HUES64 (cell line): ENCODE data around the gene FAM234A.
A peak's percentile ranks its signal among the peaks of the same experiment; 100 is the strongest.
"Not testable (repeated sequence)": the region's sequence is repeated elsewhere in the genome, so short reads cannot be mapped to it uniquely, and the experiment has no call there.

Source experiments
- H3K27ac ChIP-seq: 2 replicates; pipeline ENCODE4 v1.7.0; 2013; ENCODE audit warnings: low read depth, low read length, inconsistent platforms
- H3K27me3 ChIP-seq: 2 replicates; pipeline ENCODE4 v1.6.1; 2013; ENCODE audit warnings: mild to moderate bottlenecking, low read length; ENCODE audit not compliant: insufficient read depth
- H3K36me3 ChIP-seq: 2 replicates; pipeline ENCODE4 v1.6.1; 2013; ENCODE audit warnings: mild to moderate bottlenecking, low read length; ENCODE audit not compliant: insufficient read depth
- H3K4me1 ChIP-seq: 2 replicates; pipeline ENCODE4 v1.6.1; 2013; ENCODE audit warnings: mild to moderate bottlenecking, low read length, moderate library complexity; ENCODE audit not compliant: insufficient read depth
- H3K4me3 ChIP-seq: 2 replicates; pipeline ENCODE4 v1.5.1; 2013; ENCODE audit warnings: mild to moderate bottlenecking, low read length, moderate library complexity
- H3K9ac ChIP-seq: 2 replicates; pipeline ENCODE4 v1.6.1; 2013; ENCODE audit warnings: mild to moderate bottlenecking, low read depth, low read length
- H3K9me3 ChIP-seq: 2 replicates; pipeline ENCODE4 v1.6.1; 2013; ENCODE audit warnings: low read depth, low read length; ENCODE audit not compliant: insufficient read depth
- WGBS: fragments of 150-250, 120-280 bp; methylation state at CpG from one replicate; pipeline ENCODE4 v1.1.7; 2013; ENCODE audit warnings: missing lambda C conversion rate; 5-methylcytosine and 5-hydroxymethylcytosine counted together

FAM234A gene

GRCh38 chr16:203246-203645 lies 31.4 kb upstream of the FAM234A start:
- Histone ChIP-seq H3K36me3 (peaks cover 87% of the 10 kb centered on the region), H3K9ac (no peak overlapping the region), H3K27me3 (no peaks in the 10 kb centered on the region), H3K4me3 (no peak overlapping the region), H3K27ac (no peak overlapping the region), H3K9me3 (no peaks in the 10 kb centered on the region), H3K4me1 (no peaks in the 10 kb centered on the region)
- WGBS = 97% methylated on average over 4 of the region's 4 CpGs

- not testable (repeated sequence) for H3K9ac ChIP-seq, H3K9me3 ChIP-seq, H3K4me1 ChIP-seq, H3K27me3 ChIP-seq, H3K27ac ChIP-seq, H3K4me3 ChIP-seq
- 95% methylated on average over 9 of the region's 9 CpGs for WGBS
- peaks cover 87% of the 10 kb centered on the region for H3K36me3 ChIP-seq
Measured at GRCh38 chr16:204046-204445, 30.6 kb upstream of the FAM234A start.

- H3K27ac ChIP-seq, H3K9me3 ChIP-seq, H3K27me3 ChIP-seq, H3K9ac ChIP-seq, H3K4me1 ChIP-seq, H3K4me3 ChIP-seq: not testable (repeated sequence)
- 97% methylated on average over 3 of the region's 4 CpGs for WGBS
- H3K36me3 ChIP-seq = peaks cover 91% of the 10 kb centered on the region
Measured at GRCh38 chr16:209359-209758, 25.3 kb upstream of the FAM234A start.

GRCh38 chr16:211631-212180 lies 22.9 kb upstream of the FAM234A start:
- not testable (repeated sequence) for H3K27me3 ChIP-seq, H3K4me3 ChIP-seq, H3K4me1 ChIP-seq, H3K9me3 ChIP-seq, H3K27ac ChIP-seq, H3K9ac ChIP-seq
- WGBS = 94% methylated on average over 14 of the region's 14 CpGs
- peaks cover 90% of the 10 kb centered on the region for H3K36me3 ChIP-seq

- Histone ChIP-seq H3K9me3 (no peaks in the 10 kb centered on the region), H3K27me3 (no peaks in the 10 kb centered on the region), H3K36me3 (peaks cover 89% of the 10 kb centered on the region), H3K4me1 (no peaks in the 10 kb centered on the region), H3K9ac (no peak overlapping the region), H3K4me3 (no peak overlapping the region), H3K27ac (no peak overlapping the region)
- 91% methylated on average over 3 of the region's 3 CpGs for WGBS
Measured at GRCh38 chr16:212999-213398, 21.6 kb upstream of the FAM234A start.

GRCh38 chr16:220021-220420 lies 14.6 kb upstream of the FAM234A start:
- H3K36me3 ChIP-seq = peaks cover 95% of the 10 kb centered on the region

GRCh38 chr16:228151-228851 lies 6.3 kb upstream of the FAM234A start:
- no peaks in the 10 kb centered on the region for H3K27me3 ChIP-seq
- no peaks in the 10 kb centered on the region for H3K9me3 ChIP-seq
- H3K36me3 ChIP-seq = peaks cover 45% of the 10 kb centered on the region
- peak overlapping the region; percentile 98 for H3K9ac ChIP-seq
- peak overlapping the region; percentile 85 for H3K4me3 ChIP-seq
- H3K4me1 ChIP-seq = peaks cover 11% of the 10 kb centered on the region; the same call in 1 of the 2 replicates
- H3K27ac ChIP-seq = peak overlapping the region; percentile 97
- 21% methylated on average over 9 of the region's 9 CpGs for WGBS

More at GRCh38 chr16:220021-220420, 14.6 kb upstream of the FAM234A start:
- Histone ChIP-seq H3K4me1 (no peaks in the 10 kb centered on the region), H3K4me3 (no peak overlapping the region), H3K27me3 (no peaks in the 10 kb centered on the region), H3K9me3 (no peaks in the 10 kb centered on the region), H3K27ac (no peak overlapping the region), H3K9ac (no peak overlapping the region)
- WGBS = 95% methylated on average over 4 of the region's 4 CpGs

GRCh38 chr16:228852-229730 lies 5.5 kb upstream of the FAM234A start, which contains the start of gene LUC7L:
TSS of gene LUC7L (minus strand) at chr16:229449. CDS start at chr16:229339, 110 bp downstream.
- H3K27me3 ChIP-seq = no peaks in the 10 kb centered on the region
- peak within 1 kb of the TSS; percentile 97 for H3K27ac ChIP-seq
- 3% methylated on average over 88 of the region's 88 CpGs for WGBS
- H3K9me3 ChIP-seq = no peaks in the 10 kb centered on the region
- H3K9ac ChIP-seq = peak within 1 kb of the TSS; percentile 98
- H3K4me1 ChIP-seq = peaks cover 11% of the 10 kb centered on the region; the same call in 1 of the 2 replicates
- peaks cover 37% of the 10 kb centered on the region for H3K36me3 ChIP-seq
- peak within 1 kb of the TSS; percentile 85 for H3K4me3 ChIP-seq

GRCh38 chr16:229731-230281 lies 4.8 kb upstream of the FAM234A start:
- Histone ChIP-seq H3K27me3 (no peaks in the 10 kb centered on the region), H3K36me3 (peaks cover 30% of the 10 kb centered on the region), H3K4me1 (peaks cover 11% of the 10 kb centered on the region; the same call in 1 of the 2 replicates), H3K9ac (no peak overlapping the region), H3K9me3 (no peaks in the 10 kb centered on the region), H3K4me3 (peak overlapping the region; percentile 85), H3K27ac (no peak overlapping the region)
- WGBS = 92% methylated on average over 22 of the region's 22 CpGs

GRCh38 chr16:230351-230750 lies 4.3 kb upstream of the FAM234A start:
- WGBS = 96% methylated on average over 18 of the region's 18 CpGs
- not testable (repeated sequence) for H3K9me3 ChIP-seq

GRCh38 chr16:230949-231348 lies 3.7 kb upstream of the FAM234A start:
- no peak overlapping the region for H3K4me3 ChIP-seq
- peaks cover 11% of the 10 kb centered on the region; the same call in 1 of the 2 replicates for H3K4me1 ChIP-seq
- WGBS = 92% methylated on average over 21 of the region's 22 CpGs
- peaks cover 21% of the 10 kb centered on the region for H3K36me3 ChIP-seq
- H3K9ac ChIP-seq = no peak overlapping the region
- H3K27ac ChIP-seq = no peak overlapping the region
- no peaks in the 10 kb centered on the region for H3K9me3 ChIP-seq
- no peaks in the 10 kb centered on the region for H3K27me3 ChIP-seq

More at GRCh38 chr16:230351-230750, 4.3 kb upstream of the FAM234A start:
- not testable (repeated sequence) for H3K27me3 ChIP-seq, H3K9ac ChIP-seq, H3K4me3 ChIP-seq, H3K27ac ChIP-seq
- H3K36me3 ChIP-seq = peaks cover 26% of the 10 kb centered on the region
- H3K4me1 ChIP-seq = peaks cover 11% of the 10 kb centered on the region; the same call in 1 of the 2 replicates
